HL-60 (cell line): ENCODE results near the gene SNTG2.

Experiments used
- DNase-seq, 2 experiments: peaks; one replicate each; pipeline ENCODE4 v3.0.0-alpha.2; 2010 to 2020; ENCODE audit warnings: low read depth in 1 of 2, low spot score in 1 of 2
- H3K27ac ChIP-seq: fragments of 250-450 bp; sonication (Bioruptor Pico); replicated peaks from 2 replicates; pipeline ENCODE4 v1.5.1; 2020; ENCODE audit warnings: mild to moderate bottlenecking, moderate library complexity
- H3K27me3 ChIP-seq: fragments of 250-450 bp; sonication (Bioruptor Pico); 2 replicates; pipeline ENCODE4 v1.5.1; 2021; ENCODE audit warnings: mild to moderate bottlenecking, moderate library complexity; ENCODE audit not compliant: insufficient read depth, poor library complexity, severe bottlenecking
- H3K4me3 ChIP-seq: replicated peaks from 2 replicates; pipeline ENCODE4 v1.5.1; 2011; ENCODE audit warnings: mild to moderate bottlenecking, control low read depth, low read length; ENCODE audit not compliant: insufficient read depth
- CTCF ChIP-seq: IDR thresholded peaks from one replicate; pipeline ENCODE4 v1.5.1; 2011; ENCODE audit warnings: low read length, control low read depth, inconsistent platforms; ENCODE audit not compliant: insufficient read depth
- GABPA ChIP-seq: IDR thresholded peaks from 2 replicates; pipeline ENCODE4 v1.6.1; 2012; ENCODE audit warnings: low read depth
- POLR2AphosphoS5 ChIP-seq: IDR thresholded peaks from 2 replicates; pipeline ENCODE4 v1.6.1; 2012; ENCODE audit warnings: low read depth
- REST ChIP-seq: IDR thresholded peaks from 2 replicates; pipeline ENCODE4 v1.6.1; 2012; ENCODE audit warnings: low read depth; ENCODE audit not compliant: insufficient replicate concordance
- SPI1 ChIP-seq: IDR thresholded peaks from 2 replicates; pipeline ENCODE4 v1.6.1; 2012; ENCODE audit warnings: low read depth, mild to moderate bottlenecking, borderline replicate concordance

SNTG2 gene

GRCh38 chr2:1254662-1255343 is 304.2 kb downstream of the SNTG2 start:
- TF ChIP-seq SPI1 (no peak), GABPA (no peak), REST (no peak), CTCF (no peak), POLR2AphosphoS5 (no peak)
- Histone ChIP-seq H3K4me3 (no peak overlapping the region), H3K27ac (no peak overlapping the region), H3K27me3 (no peaks in the 10 kb centered on the region)
- DNase-seq = no peak

GRCh38 chr2:1256632-1257324 is 306.1 kb downstream of the SNTG2 start:
- DNase-seq = no peak
- Histone ChIP-seq H3K4me3 (no peak overlapping the region), H3K27me3 (no peaks in the 10 kb centered on the region), H3K27ac (no peak overlapping the region)
- no peak for TF ChIP-seq SPI1
- TF ChIP-seq GABPA = no peak
- TF ChIP-seq REST = no peak
- TF ChIP-seq CTCF = no peak
- TF ChIP-seq POLR2AphosphoS5 = no peak

- H3K27ac ChIP-seq = no peak overlapping the region
- H3K4me3 ChIP-seq = no peak overlapping the region
- DNase-seq = no peak
- TF ChIP-seq GABPA (no peak), POLR2AphosphoS5 (no peak), SPI1 (no peak)
- H3K27me3 ChIP-seq = no peaks in the 10 kb centered on the region
Measured at GRCh38 chr2:1257334-1257733, 306.7 kb downstream of the SNTG2 start.

GRCh38 chr2:1259746-1260145 is 309.1 kb downstream of the SNTG2 start:
- Histone ChIP-seq H3K27me3 (no peaks in the 10 kb centered on the region), H3K27ac (no peak overlapping the region), H3K4me3 (no peak overlapping the region)
- no peak for TF ChIP-seq SPI1
- TF ChIP-seq CTCF = no peak
- TF ChIP-seq POLR2AphosphoS5 = no peak
- TF ChIP-seq GABPA = no peak
- no peak for DNase-seq
